Ramos (cell line): ENCODE results near the gene TM7SF2.

ENCODE experiments used
- in situ Hi-C: fragments of 300-500 bp; cut with MboI; formaldehyde crosslinking; loops from one replicate; pipeline ENCODE4 v1.14.3; 2022; ENCODE audit warnings: low sequenced_read_pairs; ENCODE audit not compliant: unreplicated experiment

TM7SF2 gene

DNA sequence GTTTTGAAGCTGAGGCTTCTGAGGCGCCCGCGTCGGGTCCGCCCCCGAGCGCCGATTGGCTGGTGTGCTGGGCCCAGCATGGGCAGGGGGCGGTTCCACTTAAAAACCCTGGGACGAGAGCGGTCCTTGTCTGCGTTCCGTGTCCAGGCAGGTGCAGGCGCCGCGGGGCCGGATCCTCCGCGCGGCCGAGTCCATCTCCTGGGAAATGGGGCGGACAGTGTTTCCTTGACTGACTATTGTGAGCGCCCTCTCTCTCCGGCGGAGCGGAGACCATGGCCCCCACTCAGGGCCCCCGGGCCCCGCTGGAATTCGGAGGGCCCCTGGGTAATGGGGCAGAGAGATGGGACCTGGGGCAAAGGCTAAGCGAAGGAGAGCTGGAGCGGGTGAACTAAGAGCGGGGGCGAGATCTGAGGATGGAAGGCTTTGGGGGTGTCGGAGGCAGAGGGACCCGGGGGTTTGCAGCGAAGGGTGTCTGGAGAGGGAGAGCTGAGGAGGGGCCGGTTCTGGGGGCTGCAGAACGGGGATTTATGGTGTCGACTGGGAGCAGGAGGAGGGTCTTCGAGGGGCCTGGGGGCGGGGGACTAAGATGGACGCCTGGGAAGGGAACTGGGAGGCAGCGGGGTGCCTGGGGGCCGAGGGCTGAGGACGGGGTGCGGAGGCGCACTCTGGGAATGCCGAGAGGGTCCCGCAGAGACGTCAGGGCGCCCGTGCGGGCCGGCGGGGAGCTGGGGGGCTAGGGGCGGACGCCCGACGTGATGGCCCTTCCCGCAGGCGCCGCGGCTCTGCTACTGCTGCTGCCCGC lies at the start of gene TM7SF2:
Gene TM7SF2 (plus strand): TSS at position 129 of the 802 bp plus-strand sequence. CDS start 144 bp downstream, at position 273.
- in situ Hi-C loops, result loop anchor here (5.0 kb wide), 2 partner anchors 70 to 265 kb away; partner anchors contain the start of gene CAPN1

GRCh38 chr11:65063532-65063931 lies 48.1 kb upstream of the TM7SF2 start:
- in situ Hi-C loops, result no loop called here

- in situ Hi-C loops, result no loop called here
These were observed 46.8 kb upstream of the TM7SF2 start for GRCh38 chr11:65064847-65065240.

DNA sequence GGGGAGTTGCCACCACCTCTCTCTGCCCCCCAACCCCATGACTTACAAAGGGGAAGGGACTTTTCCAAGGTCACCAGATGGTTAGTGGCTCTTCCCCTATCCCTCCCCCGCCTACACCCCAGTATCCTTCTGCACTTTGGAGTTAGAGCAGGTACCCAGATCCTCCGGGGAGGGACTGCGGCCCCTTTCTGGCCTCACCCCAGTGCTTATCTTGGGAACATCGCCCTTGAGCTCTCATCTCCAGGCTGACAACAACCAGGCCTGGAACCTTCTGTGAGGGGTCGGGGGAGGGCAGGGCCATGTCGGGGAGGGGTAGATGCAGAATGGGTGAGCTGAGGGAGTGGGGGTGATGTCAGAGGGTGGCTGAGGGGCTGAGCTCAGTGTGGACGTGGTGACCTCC lies 45.8 kb upstream of the TM7SF2 start:
- in situ Hi-C loops, result no loop called here

DNA sequence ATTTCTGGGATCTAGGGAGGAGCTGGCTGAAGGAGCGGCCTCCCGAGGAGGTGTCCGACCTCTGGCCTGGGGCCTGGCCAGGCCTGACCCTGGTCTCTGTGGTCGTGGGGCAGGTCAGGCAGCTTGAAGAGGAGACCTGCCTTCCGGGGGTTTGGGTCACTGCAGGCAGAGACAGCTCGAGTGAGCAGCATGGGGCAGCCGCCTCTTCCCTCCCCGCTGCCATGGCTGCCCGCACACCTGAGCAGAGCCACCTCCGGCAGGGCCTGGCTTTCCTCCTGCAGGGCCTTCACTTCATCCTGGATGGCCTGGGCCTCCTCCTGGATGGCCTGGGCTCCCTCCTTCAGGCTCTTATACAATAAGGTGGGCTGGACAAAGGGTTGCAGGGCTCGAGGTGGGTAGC lies 45.4 kb upstream of the TM7SF2 start:
- in situ Hi-C loops, result no loop called here

DNA sequence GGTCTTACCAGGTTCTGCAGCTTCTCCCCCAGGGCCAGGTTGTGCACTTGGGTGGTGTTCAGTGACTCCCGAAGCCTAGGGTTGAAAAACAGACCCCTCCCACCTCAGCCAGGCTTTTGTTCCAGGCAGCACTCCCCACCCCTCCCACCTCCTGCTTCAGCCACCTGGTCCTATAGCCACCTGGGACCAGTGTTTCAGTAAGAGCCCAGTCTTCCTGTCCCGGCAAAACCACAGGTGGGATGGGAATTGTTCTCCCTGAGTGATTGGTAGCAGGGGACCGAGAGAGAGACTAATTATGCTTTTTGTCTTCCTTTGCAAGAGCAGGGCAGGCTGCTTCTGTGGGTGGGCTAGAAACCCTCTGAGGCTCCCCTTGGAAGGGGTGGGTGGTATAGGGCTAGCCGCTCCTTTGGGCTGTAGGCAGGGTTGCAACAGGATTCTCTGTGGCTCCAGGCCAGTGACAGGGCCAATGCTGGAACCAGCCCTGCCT lies 44.8 kb upstream of the TM7SF2 start:
- in situ Hi-C loops, result no loop called here

DNA sequence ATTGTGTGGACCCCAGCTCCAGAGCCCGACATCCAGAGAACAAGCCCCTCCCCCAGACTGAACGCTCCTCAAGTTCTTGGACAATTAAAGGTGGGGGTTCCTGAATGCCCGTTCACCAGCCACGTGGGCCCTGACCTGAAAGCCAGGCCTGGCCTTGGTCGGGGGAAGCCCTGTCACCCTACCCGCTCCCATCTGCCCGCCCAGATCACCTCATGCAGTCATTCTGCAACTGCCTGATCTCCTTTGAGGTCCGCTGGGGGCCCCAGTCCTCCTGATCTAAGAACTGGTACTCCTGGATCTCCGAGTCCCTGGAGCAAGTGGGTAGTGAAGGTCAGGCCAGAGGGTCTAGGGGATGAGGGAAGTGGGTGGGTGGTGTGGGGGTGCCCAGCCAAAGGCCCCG lies 44.2 kb upstream of the TM7SF2 start:
- in situ Hi-C loops, result no loop called here

DNA sequence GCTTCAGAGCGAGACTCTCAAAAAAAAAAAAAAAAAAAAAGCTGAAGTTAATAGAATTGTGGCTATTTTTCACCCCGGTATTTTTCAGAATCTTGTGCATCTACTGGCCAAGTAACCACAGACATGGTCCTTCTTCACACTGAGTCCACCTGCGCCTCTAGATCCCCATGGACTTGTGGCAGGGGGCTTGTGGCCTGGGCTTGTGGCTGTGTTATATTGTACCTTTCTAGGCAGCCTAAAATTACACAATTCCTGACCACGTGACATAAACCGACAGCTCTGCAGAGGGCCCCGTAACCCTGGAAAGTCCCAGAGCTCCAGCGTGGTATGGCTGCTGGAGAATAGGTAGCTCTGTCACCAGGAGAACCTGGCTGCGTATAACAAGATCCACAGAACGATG lies 42.5 kb upstream of the TM7SF2 start:
- in situ Hi-C loops, result no loop called here

DNA sequence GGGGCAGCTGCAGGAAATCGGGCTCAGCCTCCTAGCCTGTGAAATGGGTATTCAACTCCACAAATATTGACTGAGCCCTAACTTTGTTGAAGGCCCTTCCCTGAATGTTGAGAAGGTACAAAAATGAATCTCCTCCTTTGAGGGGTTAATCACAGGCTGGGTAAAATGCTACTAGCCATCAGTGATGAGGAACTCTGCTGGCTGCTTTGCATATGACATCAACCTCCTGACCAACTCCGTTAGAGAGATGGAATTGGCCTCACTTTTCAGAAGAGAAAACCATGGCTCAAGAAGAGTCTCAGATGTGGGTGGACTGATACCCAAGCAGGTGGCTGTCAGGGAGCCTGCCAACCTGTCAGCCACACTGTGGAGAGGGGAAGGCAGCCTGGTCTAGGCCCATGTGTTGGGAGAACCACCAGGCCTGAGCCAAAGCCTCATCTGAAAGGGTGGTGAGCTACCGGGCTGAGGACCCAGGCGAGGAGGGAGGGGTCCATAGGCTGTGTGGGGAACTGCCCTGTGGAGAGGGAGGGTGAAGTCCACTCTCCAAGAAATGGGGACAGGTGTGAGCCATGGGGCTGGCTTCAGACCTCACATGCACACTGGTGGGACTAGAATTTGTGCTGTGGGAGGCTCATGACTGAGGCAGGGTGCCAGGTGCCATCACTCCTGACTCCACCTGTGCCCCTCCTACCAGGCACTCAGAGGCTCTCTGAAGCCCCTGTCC lies 39.6 kb upstream of the TM7SF2 start:
- in situ Hi-C loops, result no loop called here

DNA sequence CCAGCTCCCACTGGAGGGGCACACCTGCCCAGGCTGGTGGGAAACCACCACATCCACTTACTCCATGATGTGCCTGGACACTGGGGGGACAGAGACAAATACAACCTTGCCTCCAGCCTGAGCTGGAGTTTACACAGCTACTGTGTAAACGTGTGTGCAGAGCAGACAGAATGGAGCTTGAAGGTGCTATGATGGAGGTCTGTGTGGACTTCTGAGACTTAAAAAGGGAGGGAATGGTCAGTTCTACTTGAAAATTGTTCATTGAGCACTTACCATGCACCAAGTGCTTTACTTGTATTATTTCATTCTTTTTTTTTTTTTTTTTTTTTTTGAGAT lies 39.1 kb upstream of the TM7SF2 start:
- in situ Hi-C loops, result no loop called here

- in situ Hi-C loops, result no loop called here
These were observed 34.2 kb upstream of the TM7SF2 start for GRCh38 chr11:65077451-65077850.

DNA sequence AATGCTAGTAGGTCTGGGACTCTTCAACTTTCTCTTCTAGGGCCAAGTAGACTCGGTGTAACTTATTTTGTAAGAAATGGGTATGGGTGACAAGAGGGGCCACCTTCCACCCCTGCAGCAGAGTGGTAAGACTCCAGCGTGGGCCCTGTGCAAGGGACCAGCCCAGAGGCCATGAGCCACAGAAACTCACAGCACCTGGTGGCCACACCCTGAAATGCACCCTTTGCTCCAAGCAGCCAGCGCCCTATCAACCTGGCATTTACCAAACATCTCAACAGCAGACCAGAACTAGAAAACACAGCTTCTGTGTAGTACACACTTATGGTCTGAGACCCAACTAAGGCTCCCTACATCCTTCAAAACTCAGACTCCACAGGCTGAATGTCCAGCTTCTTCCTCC lies 33.5 kb upstream of the TM7SF2 start:
- in situ Hi-C loops, result no loop called here

DNA sequence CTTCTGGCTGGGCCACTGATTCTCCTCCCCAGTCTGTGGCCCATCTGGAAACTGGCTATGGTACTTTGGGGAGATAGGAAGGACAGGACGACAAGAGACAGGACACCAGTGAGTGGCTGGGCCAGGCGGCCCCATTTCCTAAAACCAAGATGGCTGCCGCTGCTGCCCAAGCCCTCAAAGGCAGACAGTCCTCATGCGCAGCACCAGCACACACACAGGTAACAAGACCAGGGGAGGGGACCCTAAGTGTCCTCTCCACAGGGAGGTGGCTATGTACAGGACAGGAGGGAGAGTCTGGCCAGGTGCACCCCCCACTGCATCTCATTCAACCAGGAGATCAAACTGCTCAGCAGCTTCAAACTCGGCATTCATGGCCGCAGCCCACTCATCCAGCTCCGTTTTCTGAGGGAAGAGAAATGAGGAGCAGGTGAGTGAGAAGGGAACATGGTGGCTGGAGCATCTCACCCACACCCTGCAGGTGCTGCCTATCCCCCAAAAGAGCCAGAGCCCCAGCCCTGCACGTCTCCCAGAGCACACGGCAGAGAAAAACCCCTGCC lies 32.8 kb upstream of the TM7SF2 start:
- in situ Hi-C loops, result no loop called here

- in situ Hi-C loops, result no loop called here
These were observed 28.4 kb upstream of the TM7SF2 start for GRCh38 chr11:65083134-65083833.

DNA sequence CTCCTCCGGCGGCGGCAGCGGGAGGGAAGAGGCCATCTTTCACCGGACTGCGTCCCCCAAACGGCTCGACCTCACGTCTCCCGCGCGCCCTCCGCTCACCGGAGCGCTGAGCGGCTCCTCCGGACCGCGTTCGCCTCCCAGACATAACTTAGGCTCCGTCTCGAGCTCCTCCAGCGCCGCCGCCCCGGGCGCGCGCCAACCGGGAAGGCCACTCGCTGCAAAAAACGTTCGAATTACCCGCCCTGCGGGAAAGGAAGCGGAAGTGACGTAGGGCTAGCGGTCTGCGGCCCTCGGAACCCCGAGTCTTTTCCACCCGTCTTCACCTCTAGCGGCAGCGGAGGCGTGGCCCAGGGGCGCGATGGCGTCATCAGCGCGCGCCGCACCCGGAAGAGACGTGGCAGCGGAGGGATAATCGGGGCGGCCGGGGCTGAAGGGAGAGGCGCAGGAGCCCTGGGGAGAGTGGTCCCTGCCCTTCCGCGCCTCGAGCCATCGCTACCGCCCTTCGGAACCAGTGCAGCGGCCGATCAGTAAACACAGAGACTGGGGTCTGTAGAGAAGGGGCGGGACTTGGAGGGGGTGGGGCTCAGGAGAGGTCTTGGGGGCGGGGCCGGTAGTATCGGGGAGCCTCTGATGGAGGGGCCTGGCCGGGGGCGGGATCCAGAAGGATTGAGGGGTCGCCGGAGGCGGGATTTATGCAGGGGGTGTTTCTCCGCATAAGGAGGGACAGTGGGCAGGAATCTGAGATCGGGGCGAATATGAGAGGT lies 27.7 kb upstream of the TM7SF2 start, which contains the start of the genes CDCA5 and ZFPL1:
Gene CDCA5 (minus strand): TSS at position 207 of the 764 bp plus-strand sequence. CDS start 62 bp downstream, at position 145.
Gene ZFPL1 (plus strand): TSS at position 389 of the 764 bp plus-strand sequence. CDS start 477 bp downstream, outside the sequence.
- in situ Hi-C loops, result no loop called here

DNA sequence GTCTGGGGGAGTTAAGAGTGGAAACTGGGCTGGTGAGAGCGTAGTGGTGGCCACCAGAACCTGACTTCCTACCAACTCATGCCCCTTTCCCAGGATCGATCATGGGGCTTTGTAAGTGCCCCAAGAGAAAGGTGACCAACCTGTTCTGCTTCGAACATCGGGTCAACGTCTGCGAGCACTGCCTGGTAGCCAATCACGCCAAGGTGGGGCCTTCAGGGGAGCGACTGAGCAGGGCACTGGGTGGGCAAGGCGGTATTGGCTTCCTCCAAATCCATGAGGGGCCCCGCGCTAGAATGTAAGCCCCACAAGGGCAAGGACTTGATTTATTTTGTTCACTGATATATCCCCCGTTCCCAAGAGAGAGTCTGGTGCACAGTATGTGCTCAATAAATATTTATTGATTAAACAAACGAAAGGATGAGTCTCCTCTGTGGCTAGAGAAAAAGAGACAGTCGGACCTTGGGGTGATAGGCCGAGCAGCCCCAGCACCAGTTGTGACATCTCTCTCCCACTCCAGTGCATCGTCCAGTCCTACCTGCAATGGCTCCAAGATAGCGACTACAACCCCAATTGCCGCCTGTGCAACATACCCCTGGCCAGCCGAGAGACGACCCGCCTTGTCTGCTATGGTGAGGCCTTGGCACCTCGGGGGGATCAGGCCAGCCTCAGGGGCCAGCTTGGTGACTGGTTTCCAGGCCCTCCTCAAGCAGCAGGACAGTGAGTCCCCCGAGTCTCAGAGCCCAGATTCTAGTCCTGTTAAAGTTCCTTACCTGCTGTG lies 26.9 kb upstream of the TM7SF2 start:
- in situ Hi-C loops, result no loop called here

GRCh38 chr11:65085446-65085845 lies 26.2 kb upstream of the TM7SF2 start:
- in situ Hi-C loops, result no loop called here

DNA sequence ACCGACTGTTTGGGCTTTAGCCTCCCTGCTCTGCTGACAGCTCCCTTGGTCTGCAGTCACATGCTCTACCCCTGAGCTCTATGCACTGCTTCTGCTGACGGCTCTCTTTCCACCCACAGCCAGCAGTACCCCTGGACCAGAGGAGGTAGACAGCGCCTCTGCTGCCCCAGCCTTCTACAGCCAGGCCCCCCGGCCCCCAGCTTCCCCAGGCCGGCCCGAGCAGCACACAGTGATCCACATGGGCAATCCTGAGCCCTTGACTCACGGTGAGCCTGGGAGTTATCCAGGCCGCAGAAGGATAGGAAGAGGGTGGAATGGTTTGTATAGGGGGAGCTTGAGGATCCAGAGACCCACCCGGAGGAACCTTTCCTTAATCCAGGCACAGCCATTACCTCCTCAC lies 24.9 kb upstream of the TM7SF2 start:
- in situ Hi-C loops, result no loop called here

- in situ Hi-C loops, result no loop called here
These were observed 24.5 kb upstream of the TM7SF2 start for GRCh38 chr11:65087216-65087615.
